ENCODE data around the gene NFIX.
A peak's percentile ranks its signal among the peaks of the same experiment; 100 is the strongest.

The NFIX gene

DNA sequence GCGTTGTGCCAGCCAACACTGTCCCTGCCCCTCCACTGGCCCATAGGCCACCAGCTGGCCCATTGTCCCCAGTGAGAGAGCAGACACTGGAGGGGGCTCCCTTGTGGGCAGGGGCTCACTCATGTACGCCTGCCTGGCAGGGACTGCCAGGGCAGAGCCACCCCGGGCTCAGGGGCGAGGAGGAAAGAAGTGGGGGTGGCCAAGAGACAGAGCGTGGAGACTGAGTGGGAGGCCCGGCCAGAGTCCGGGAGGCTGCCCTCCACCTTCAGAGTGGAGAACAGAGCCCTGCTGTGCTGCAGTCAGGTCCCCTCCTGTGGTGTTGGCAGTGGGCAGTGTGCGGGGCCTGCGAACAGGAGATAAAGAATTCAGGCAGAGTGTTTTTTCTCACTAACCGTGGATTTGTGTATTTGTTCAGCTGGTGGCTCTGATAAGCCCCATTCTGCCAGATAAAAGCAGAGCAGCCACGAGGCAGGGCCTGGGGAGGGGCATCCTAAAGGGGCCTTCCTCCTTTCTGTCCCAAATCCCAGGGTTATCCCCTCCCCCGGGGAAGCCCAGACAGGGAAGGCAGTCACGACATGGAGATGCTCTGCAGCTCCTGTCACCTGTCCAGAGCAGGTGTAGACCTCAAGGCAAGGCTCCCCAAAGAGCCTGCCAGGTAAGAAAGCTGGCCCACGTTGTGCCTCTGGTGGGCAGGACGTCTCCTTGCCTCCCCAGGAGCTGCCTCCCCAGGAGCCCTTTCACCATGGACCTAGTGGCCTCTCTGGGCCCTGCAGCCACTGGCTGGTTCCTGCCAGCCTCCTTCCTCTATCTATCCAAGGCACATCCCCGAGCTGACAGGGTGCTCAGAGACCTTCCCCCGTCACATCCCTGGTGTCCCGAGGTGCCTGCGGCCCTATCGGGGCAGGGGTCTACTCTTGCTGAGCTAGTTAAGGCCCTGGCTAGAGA is 74.4 kb downstream of the NFIX start:
- DNase-seq = peak in 9 of 56 donors; percentile 27 to 68 (median 48)

DNA sequence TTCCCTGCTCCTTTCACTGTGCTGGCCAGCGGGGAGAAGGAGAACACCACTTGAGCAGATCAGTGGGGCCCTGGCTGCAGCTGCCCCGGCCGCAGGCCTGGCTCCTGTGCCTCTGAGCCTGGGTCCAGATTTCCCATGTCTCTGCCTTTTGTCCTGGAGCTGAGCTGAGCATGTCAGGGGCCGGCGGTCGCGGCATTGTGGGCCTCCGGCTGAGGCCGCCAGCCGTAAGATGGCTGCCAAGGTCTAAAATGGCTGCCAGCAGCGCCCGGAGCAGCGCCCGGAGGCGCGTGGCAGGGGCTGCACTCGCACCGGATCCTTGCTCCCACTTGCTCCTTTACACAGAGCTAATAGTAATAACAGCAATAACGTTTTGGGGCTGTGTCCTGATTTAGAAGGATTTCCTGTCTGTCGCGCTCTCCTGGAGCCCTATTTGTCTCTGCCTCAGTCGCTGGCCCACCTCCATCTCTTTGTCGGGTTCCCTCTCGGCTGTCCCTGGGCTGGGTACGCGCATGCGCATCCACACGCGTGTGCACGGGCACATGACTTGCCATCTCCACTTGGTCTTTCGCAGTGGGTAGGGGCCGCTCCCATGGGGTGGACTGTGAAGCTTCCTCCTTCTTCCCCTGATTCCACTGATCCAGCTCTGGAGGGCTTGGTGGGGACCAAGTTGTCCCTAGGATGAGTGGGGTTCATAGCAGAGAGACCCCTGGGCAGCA is 75.3 kb downstream of the NFIX start:
- peak in 44 of 56 donors; percentile 34 to 86 (median 64) for DNase-seq

DNA sequence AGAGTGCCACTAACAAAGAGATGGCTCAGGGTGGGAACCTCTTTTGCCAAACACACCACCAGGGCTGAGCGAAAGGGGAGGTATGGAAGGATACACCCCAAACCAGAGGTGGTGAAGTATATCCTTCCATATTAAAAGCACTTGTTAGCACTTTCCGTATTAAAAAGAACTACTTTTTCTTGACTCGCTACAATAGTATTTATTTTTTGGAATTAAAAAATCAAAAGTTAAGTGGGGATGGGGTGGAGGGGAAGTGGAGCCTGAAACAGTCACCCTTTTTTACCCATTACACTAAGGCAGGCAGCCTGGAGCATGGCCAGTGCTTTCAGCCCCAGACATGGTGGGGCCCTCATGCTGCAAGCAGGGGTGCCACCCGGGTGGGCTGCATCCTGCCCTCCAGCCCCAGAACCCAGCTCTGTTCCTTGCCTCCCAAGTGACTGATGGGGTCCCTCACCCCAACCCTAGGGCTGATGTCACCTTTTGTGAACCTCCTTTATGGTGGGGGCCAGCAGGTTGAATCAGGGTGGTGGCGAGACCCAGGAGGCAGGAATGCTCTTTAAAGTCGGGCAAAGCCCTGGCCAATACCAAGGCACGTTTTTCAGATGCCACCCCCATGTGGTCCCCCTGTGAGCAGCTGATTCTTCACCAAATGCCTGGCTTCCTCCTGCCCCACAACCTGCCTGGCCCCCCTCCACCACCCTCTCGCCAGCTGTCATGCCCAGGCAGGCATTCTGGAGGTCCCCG is 76.3 kb downstream of the NFIX start:
- peak in 6 of 56 donors; percentile 38 to 84 (median 56) for DNase-seq

- DNase-seq = peak in 54 of 56 donors; percentile 36 to 98 (median 88)
Measured at GRCh38 chr19:13072188-13072908, 77.1 kb downstream of the NFIX start.

GRCh38 chr19:13073263-13073662 is 78.0 kb downstream of the NFIX start:
- no peak for DNase-seq

DNA sequence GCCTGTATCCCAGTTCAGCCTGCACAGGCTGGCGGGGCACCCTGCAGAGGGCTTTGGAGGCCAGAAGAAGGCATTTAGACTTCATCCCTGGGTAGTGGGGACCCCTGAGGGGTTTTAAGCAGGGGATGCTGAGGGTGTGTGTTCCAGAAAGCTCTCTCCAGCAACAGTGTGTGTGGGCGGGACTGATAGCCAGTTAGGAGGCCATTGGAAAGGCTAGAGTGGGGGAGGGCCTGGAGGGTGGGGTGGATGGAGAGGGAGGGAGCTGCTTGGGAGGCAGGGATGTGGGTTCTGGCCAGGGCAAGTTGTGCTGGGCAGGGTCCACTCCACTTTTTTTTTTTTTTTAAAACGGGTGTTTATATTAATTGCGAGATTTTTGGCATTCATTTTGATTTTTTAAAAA is 79.1 kb downstream of the NFIX start:
- DNase-seq = peak in 1 of 56 donors; percentile 28

GRCh38 chr19:13076320-13076719 is 81.0 kb downstream of the NFIX start:
- DNase-seq = peak in 3 of 56 donors; percentile 23 to 44 (median 31)

GRCh38 chr19:13076787-13077186 is 81.5 kb downstream of the NFIX start:
- peak in 33 of 56 donors; percentile 15 to 68 (median 46) for DNase-seq

DNA sequence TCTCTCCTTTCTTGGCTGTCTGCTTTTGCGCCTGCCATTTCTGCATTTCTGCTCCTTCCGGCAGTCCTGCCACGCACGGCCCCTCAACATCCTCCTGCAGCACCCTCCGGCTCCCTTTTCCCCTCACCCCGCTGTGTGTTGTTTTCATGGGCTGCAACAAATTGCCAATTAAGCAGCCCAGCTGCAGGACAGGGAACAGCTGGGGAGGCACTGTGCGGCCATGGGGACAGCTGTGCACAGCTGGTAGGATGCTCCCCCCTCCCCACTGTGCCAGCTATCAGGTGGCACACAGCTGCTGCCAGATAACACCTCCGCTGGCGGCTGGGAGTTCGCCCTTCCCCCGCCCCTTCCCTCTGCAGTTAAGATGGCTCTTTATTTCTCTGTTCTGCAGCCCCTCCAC is 82.0 kb downstream of the NFIX start:
- peak in 41 of 56 donors; percentile 17 to 86 (median 57) for DNase-seq

GRCh38 chr19:13078381-13078780 is 83.1 kb downstream of the NFIX start:
- DNase-seq = no peak

DNA sequence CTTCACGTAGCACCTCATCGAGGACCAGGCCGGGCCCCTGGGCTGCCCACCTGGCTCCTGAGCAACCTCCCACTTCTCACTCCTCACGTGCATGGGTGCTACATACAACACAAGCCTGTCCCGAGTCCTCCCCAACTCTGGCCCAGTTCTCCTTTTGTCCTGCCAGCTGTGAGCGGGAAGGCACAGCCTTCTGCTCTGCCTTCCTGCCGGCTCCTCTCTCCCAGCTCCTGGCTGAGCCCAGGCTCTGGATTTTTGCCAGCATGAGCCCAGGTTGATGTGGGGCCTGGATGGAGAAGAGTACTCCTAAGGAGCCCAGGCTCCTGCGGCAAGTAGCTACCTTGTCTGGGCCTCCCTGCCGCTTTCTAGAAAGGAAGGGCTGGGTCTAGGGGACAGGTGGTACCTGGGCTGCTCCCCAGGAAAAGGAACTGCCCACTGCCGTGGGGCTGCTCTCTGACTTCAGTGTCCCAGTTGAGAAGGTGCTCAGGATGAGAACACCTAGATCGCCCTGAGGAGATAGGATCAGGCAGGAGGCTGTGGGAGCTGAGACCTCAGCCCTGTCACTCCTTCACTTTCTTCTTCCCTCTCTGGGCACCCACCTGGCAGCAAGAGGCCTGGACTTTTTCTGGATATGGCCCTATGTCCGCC is 83.7 kb downstream of the NFIX start:
- DNase-seq = peak in 1 of 56 donors; percentile 25

DNA sequence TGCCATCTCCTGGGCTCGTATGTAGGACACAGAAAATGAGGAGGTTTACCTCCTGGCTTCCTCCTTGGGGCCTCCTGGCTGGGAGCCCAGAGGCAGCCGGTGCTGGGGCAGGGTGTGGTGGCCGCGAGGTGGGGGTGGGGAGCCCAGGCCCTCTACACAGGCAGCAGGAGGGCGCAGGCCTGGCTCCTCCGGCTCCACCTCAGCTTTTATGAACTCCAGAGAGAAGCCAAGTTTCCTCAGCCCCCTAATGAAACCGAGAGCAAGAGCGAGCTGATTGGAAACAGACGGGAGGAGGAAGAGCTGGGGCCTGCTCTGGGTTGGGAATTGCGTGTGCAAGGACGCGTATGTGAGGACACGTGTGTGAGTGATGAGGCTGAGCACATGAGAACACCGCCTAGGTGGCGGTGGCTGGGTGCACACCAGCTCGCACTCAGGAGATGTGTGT is 84.3 kb downstream of the NFIX start:
- DNase-seq = peak in 2 of 56 donors; percentile 5 to 37

- DNase-seq = peak in 20 of 56 donors; percentile 17 to 61 (median 39)
Measured at GRCh38 chr19:13082192-13083007, 87.1 kb downstream of the NFIX start.

GRCh38 chr19:13083008-13083404 is 87.7 kb downstream of the NFIX start:
- no peak for DNase-seq

- DNase-seq = peak in 20 of 56 donors; percentile 11 to 72 (median 42)
Measured at GRCh38 chr19:13083627-13084026, 88.4 kb downstream of the NFIX start.

DNA sequence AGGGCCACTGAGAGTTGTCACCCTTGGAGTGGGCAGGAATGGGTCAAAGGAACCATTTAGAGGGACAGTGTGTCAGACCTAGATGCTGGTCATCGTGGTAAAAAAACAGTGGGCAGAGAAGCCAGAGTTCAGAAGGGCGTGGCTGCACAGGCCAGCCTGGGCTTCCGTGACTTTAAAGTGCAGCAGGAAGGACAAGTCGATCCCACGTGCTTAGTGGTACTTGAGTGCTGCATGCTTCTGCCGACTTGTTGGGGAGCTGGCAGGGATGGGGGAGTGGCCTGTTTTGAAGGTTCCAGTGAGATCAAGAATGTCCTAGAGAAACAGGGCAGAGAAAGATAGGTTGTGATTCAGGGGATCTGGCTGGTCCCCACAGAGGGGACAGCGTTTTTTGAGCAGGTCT is 90.4 kb downstream of the NFIX start:
- DNase-seq = no peak

DNA sequence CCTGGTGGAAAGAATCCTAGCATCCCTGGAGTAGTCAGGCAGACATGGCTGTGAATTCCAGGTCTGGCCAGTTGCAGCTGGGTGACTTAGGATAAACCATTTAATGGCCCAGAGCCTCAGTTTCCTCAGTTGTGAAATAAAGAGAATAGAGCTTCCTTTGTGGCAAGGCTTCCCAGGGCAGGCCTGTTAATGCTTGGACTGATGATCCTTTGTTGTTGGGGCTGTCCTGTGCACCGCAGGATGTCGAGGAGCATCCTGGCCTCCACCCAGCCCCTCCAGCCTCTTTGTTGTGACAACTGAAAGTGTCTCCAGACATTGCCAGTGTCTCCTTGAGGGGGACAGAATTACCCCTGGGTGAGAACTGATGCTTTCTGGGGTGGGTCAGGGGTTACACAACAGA is 91.1 kb downstream of the NFIX start:
- no peak for DNase-seq

DNA sequence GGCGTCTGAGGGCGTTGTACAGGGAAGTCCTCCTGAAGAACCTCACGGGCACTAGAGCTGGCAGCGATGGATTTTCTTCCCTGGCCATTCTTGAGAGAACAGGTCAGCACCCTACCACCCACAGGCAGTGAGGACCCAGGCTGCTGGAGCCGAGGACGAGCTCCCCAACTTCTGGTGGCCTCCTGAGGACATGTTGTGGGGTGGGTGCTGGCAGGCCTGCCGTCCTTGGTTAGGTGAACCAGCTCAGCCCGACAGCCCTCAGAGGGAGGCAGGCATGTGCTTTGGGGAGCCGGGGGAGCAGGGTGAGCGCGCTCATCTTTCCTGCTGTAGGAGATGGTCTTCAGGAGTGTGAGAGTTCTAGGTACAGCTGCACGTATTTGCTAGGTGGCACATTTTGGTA is 92.0 kb downstream of the NFIX start:
- DNase-seq = no peak
